Activated T-helper 9 cell treated with anti-CD3 and anti-CD28 coated beads, Interleukin-2, amount 50 U/mL, for 16 hours (primary cell): ENCODE results near the gene FAM20B.
A peak's percentile ranks its signal among the peaks of the same experiment; 100 is the strongest.
"Not testable (repeated sequence)": the region's sequence is repeated elsewhere in the genome, so short reads cannot be mapped to it uniquely, and the experiment has no call there.

Experiments used
- DNase-seq: peaks from one replicate; pipeline ENCODE4 v3.0.0-alpha.2; 2020; ENCODE audit warnings: low read depth

The FAM20B gene

DNA sequence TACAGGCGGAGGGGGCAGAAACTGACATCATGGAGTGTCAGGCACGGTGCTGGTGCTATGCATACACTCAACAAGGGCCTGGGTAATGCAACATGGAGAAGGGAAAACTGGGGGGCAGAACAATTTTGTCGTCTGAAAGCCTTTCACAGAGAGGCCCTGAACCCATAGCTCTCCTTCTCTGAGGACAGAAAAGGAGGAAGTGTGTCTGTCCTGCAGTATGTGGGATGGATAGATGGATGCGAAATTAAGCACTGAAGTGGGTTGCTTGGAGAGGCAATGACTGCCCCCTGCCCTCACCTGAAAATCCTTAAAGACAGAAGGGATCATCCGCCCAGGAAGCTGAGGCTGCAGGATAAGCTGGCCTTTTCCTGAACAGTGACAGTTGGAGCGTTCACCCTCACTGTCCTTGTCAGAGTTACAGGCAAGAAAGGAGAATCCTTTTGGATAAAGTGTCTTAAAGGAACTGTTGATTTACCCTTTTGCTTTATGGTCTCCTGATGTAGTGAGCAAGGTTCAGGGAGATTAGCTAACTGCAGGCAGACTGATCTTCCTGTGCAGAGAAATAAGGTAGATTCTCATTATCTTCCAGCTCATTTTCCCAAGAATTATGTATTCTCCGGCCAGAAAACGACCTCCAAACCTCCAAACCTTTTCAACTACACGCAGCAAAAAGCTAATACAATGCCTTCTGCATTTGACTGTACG is 1.6 kb upstream of the FAM20B start:
- no peak for DNase-seq

DNA sequence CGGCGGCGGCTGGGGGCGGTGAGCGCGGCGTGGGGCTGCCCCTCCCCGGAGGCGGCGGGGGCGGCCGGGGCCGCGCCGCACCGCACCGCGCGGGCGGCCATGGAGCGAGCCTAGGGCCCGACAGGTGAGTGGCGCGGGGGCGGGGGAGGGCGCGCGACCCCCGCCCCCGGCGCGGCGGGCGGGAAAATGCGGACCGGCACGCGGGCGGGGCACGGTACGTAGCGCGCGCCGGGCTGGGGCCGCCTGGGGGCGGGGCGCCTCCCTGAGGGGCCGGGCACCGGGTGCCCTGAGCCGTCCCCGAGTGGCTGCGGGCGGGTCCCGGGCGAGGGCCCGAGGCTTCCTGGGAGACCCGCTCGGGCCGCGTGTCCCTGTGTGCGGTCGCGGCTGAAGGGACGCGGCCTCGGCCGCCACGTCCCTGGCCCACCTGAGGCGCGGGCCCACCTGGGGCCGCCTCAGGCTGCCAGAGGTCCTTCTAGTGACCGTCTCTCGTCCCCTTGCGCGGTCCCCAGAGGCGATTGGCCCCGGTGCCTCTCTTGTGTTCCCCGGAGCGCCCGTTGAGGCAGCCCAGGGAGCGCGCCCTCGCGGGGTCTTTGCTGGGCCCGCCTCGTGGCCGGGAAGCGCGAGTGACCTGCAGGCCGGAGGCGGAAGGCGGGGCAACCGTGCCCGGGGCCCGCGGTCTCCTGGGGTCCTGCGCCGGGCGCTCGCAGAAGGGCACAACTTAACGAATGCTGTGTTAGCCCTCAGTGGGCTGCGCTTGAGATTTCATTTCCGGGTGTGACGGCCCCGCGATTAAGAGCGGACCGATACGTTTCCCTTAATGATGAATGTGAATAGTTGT is 500 bp downstream of the FAM20B start:
- DNase-seq, result peak; percentile 67

DNA sequence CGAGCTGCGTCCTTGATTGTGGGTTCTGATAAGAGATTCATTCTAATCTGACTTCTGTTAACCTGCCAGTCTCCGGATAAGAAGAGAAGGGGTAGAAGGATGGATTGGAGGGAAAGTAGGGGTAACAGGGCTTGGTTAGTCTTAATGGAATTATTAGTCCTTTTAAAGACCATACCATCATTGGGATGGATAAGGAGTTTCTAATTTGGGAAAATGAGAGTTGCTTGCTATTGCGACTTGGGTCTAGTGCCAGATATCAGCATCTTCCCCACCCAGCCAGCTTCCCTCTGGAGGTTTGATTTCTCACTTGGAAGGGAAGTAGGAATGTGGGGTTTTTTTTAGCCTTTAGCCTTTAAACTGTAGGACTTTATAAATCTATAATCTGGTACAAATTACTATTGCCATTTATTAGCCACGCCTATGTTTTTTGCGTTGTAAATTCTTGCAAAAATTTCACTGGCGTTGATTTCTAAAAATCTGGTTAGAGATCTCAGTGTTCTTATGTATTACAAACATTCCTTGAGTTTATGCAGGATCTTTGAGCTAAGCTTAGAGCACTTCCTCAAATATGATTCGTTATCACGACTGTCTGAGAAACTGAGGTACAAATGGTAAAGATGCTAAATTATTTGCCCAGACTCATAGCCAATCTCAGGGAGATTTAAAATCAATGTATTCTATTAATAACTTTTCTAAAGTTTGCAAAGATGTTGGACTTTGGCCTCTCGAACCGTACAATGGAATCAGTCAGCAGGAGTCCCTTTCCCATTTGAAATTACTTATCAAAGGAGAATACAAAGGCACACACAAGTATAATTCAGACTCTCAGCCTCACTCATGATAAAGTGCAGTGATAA is 1.3 kb downstream of the FAM20B start:
- no peak for DNase-seq

DNA sequence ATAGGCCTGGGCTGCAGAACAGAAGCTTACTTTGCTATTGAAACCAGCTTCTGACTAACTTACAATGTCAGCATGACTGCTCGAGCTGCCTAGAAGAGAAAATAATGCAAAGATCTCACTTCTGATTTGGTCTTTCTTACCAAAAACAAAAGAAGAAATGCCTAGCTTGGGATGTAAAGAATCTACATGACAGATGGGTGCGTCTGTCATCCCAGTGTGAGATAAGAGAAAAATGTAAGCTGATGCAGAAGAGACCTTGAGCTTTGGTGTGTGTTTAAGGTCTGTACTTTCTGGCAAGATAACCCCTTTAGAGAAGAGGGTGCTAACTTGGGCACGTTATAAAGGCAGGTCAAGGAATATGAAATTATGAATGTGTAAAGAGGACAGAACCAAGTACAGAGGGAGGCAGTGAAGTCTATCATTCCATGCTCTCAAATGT is 3.6 kb downstream of the FAM20B start:
- DNase-seq, result no peak

DNA sequence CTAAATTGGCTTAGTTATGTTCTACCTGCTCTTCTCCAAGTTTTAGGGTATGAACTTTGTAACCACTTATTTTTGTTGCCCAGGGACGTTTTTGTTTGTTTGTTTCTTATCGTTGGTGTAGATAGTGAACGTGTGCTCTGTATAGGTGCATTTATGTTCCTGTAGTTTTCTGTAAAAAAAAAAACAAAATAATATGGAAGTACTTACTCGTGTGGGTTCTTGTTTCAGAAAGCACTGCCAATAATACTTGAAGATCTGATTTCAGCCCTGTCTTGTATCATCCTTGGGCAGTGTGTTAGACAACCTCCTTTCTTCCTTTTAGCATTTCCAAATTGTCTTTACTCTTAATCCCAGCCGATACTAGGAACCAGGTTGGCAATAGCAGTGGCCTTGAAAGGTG is 4.4 kb downstream of the FAM20B start:
- no peak for DNase-seq

DNA sequence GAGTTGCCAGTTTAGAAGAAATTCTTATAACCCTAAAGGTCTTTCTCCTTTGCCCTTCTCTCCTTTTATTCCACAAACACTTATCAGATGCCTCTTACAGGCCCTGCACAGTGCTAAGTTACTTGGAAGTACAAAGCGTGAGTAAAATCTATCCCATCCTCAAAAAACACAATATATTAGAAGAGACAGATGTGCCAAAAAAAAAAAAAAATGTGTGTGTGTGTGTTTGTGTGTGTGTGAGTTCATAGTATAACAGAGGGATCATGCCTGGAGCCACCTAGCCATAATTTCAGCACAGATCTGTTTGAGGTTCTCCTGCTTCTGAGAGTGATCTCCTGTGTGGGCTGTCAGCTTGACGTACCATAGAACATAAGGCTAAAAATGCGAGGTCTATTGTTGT is 5.0 kb downstream of the FAM20B start:
- DNase-seq, result no peak

DNA sequence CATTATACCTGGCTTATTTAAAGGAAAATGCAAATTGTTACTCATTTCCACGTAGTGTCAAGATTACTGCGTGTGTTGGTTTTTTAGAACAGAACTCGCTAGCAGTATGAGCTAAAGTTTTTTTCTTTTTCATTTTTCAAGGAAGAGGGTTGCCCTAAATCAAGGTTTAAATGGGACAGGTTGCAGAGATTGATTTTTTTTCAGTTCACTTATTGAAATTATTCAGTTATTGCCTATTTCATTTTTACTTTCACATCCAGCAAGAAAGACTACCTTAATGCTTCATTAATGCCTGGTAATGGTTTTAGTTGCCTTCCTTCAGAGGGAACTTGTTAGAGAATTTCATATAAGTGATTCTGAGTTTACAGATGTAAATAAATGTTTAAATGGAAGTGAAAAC is 5.6 kb downstream of the FAM20B start:
- no peak for DNase-seq

DNA sequence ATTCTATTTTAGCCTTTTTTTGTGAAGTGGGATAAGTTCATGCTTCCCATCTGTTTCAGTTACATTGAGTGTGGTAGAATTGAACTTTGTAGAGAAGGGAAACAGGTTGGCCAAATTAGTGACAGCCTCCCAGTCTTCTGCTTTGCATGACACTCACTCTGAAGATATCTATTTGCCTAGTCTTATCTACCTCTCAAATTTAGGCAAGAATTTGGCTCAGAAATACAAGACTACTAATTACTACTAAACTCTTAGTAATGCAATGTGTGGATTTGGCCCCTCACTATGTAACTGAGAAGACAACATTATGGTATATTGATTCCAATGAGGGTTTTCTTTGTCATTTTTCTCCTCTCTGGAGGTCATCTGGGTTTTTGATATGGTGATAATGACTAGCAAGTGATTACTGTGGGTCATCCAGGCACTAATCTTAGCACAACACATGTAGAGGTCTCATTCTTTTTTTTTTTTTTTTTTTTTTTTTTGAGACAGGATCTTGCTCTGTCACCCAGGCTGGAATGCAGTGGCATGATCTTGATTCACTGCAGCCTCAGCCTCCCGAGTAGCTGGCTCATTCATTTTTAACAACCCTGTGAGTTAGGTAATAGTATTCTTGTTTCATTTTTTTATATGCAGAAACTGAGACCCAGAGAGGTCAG is 6.3 kb downstream of the FAM20B start:
- DNase-seq, result no peak

DNA sequence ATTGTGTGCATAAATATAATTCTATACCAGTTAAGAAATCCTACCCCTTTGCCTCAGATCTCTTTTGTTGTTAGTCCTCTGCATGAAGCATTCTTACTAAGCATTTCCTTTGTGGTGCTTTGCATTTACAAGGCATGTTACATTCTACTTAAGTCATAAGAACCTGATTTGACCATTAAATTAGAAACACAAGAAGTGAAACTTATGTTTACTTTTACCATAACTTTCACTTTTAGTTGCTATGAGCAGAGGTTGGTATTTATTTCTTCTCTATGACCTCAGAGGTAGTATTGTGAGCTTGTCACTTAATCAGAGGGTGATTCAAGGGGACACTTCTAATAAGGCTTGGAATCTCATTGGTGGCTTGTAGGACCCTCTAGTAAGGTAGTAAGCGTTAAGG is 9.0 kb downstream of the FAM20B start:
- no peak for DNase-seq

DNA sequence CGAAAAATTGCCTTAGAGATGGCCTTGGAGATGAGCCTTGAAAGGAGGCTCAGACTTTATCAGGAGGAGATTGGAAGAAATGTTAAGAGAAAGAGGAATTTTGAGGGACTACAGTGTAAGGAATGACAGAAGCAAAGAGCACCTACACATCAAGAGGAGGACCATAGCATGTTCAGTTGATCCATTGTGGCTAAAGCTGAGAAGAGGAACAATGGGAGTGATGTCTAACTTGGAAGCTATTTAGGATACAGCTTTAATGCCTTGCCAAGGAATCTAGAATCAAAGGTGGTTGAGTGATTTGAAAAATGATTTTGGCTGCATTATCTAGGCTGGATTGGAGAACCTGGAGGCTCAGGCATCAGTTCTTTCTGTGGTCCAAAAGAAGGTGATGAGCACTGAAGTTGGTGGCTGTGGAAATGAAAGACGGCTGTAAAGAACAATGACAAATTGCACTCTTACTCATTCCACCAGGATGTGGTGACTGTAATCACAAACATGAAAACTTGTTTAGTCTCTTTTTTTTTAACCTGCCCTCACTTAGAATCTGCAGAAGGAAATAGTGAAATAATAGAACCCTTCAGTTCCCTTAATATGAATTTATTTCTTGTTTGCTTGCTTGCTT is 11.3 kb downstream of the FAM20B start:
- no peak for DNase-seq

DNA sequence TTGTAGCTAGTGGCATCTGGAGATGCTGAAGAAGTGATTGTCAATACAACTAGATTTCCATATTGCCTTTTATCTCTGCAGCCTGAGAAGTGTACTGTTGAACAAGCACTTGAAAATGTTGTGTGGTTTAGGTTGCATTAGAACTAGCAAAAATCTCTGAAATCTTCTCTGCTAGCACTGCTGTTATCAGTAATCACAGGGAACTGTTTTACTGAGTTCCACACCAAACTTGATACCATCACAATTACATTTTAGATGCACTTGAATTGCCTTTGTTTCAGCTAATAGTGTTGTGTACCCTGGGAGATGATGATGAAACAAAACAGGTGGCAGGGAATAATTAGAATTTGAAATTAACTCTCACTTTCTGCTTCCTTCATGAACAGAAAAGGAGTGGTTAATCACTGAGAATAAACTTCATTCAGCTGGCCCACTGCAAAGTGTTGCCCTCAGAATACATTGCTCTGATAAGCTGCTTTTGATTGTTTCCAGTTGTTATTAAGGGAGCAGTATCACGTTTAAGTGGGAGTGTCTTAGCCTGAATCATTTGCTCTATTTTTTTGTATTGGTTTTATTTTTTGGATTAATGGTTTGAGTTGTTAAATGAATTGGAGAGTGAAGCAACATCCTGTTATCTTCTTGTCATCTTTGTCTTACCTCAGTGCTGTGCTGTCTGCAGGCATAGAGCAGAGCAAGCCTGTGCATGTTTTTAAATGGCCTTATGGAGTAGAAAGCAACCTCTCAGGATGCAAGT is 13.0 kb downstream of the FAM20B start:
- no peak for DNase-seq

DNA sequence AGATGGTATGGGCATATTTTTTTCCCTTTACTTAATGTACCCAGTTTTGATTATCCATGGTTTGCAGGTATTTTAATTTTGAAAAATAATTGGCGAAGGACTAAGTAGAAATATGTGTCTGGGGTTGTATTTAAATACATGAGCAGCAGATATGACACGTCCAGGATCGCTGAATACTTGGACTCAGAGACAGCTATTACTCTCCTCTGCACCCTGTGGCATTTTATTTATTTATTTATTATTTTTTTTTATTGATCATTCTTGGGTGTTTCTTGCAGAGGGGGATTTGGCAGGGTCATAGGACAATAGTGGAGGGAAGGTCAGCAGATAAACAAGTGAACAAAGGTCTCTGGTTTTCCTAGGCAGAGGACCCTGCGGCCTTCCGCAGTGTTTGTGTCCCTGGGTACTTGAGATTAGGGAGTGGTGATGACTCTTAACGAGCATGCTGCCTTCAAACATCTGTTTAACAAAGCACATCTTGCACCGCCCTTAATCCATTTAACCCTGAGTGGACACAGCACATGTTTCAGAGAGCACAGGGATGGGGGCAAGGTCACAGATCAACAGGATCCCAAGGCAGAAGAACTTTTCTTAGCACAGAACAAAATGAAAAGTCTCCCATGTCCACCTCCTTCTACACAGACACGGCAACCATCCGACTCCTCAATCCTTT is 13.9 kb downstream of the FAM20B start:
- not testable (repeated sequence) for DNase-seq

DNA sequence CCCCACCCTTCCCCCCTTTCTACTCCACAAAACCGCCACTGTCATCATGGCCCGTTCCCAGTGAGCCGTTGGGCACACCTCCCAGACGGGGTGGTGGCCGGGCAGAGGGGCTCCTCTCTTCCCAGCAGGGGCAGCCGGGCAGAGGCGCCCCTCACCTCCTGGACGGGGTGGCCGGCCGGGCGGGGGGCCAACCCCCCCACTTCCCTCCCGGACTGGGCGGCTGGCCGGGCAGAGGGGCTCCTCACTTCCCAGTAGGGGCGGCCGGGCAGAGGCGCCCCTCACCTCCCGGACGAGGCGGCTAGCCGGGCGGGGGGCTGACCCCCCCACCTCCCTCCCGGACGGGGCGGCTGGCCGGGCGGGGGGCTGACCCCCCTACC is 14.5 kb downstream of the FAM20B start:
- not testable (repeated sequence) for DNase-seq

DNA sequence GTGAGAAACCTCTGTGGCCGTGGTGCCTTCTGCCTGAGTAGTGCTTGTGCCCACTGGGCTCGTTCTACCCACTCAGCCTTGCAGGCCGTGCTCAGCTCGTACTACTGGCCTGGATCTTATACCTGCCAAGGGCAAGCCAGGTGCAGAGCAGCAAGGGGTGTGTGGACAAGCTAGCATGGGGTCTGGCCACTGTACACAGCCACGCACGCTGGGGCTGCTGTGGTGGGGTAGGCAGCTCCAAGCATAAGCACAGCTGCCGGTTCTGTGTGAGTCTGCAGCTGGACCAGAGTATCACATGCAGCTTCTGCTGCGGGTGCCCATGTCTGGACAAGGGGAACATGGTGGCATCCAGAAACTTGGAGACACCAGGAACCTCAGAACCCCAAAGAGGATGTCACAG is 16.4 kb downstream of the FAM20B start:
- DNase-seq, result no peak

DNA sequence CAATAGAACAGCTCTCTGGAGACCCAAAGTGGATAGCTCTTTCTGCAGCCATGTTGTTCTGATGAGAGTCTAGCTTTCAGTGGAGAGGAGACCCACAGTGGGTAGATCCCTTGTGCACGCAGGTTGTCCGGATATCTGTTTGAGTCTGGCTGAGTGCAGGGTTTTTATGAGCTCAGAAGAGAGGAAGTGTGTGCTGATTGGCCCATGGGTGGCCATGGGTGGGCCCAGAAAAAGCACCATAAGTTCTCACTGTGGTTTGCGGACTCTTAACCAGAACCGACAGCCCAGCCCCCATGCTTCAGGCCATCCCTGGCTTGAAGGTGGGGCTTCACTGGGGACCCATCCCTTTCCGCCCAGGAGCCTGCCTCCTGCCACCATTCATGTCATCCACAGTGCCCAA is 17.0 kb downstream of the FAM20B start:
- DNase-seq, result no peak

DNA sequence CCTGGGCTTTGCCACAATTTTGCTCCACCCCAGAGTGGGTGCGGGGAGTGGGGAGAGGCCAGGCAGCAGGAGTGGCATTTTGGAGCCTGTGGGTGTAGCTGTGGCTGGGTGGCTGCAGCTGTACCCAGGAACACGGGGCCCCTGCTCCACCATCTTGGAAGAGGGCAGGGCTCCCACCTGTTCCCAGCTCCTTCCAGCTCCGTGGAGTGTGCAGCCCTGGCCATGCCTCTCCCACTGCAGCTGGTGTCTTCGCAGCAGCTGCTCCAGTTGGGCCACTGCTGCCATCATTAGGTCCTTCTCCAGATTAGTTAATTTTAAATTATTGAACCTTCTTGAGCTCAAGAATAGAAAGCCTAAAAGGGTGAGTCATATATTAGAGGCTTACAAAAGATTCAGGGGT is 17.6 kb downstream of the FAM20B start:
- no peak for DNase-seq

DNA sequence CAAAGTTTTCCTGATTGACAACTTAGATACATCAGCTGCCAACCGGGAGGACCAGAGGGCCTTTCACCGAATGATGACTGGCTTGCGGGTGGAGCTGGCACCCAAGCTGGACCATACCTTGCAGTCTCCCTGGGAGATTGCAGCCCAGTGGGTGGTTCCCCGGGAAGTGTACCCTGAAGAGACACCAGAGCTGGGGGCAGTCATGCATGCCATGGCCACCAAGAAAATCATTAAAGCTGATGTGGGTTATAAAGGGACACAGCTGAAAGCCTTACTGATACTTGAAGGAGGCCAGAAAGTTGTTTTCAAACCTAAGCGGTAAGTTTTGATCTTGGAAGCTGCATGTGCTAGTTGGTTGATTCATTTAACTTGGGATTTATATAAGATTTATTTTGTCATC is 18.2 kb downstream of the FAM20B start:
- no peak for DNase-seq

DNA sequence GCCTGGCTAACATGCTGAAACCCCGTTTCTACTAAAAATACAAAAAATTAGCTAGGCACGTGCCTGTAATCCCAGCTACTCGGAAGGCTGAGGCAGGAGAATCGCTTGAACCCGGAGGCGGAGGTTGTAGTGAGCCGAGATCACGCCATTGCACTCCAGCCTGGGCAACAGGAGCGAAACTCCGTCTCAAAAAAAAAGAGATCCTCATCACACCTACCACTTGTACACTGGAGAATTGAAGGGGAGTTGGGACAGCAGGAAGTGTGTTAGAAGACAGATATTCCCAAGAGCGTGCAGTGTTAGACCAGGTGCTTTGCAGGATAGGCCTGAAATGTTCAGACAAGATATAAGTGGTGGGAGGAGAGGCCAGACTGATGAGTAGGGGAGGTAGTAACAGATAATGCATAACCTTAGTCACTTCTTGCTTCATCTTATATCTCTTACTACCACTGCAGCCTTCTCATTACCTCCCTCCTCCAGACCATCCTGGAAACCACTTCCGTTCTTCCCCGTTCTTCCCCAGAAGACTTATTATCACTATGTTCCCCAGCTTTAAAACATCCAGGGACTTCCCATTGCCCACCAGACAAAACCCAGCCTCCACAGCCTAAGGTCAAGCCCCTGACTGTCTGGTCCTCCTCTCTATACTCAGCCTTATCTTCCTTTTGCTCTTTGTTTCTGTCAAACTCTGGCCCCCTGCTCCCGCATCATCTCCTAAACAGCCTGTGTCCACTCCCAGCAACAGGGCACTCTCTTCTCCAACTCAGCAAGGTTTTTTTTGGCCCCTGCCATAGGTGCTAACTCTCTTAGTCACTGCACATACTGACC is 21.3 kb downstream of the FAM20B start:
- no peak for DNase-seq

DNA sequence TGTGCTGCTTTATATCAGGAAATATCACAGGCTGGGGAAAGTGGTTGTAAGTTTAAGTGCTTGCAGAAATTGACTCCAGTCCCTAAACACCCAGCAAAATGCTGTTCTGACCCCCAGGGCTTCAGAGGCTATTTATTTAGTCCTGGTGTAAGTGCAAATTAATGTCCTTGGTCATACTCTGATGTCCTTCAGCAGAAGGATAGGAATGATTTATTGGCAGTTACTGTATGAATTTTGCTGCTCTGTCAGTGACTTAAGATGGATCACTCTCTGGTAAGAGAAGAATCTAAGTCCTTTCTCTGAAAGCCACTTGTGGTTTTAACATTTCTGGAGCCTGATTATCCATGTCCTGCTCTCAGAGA is 21.9 kb downstream of the FAM20B start:
- DNase-seq, result no peak
